ENCODE data around the gene C6orf47. TPM values are rescaled to one million over a fixed set of nuclear protein-coding genes. Genes with fewer than 3 reads are reported as not detected.

Gene C6orf47
- total RNA-seq, 1 donor = 20.7 TPM

DNA sequence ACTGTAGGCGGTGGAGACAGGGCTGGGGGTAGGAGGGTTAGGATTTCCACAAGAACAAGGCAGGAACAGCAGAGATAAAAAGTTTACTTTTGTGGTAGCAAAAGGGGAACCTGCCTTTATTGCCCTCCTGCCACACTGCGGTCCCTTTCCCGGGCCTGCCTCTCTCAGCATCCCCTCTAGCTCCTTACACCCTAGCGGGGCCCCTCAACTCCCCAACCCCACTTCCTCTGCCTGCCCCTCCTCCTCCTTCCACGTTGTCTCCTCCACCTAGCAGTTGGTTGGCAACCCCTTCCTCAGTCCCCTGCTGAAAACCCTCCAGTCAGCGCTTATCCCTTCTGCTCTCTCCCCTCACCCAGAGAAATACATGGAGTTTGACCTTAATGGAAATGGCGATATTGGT lies 44.8 kb downstream of the C6orf47 start:
- no peak for DNase-seq (ENCODE audit: low read depth)
- TF ChIP-seq, protein P1, sequence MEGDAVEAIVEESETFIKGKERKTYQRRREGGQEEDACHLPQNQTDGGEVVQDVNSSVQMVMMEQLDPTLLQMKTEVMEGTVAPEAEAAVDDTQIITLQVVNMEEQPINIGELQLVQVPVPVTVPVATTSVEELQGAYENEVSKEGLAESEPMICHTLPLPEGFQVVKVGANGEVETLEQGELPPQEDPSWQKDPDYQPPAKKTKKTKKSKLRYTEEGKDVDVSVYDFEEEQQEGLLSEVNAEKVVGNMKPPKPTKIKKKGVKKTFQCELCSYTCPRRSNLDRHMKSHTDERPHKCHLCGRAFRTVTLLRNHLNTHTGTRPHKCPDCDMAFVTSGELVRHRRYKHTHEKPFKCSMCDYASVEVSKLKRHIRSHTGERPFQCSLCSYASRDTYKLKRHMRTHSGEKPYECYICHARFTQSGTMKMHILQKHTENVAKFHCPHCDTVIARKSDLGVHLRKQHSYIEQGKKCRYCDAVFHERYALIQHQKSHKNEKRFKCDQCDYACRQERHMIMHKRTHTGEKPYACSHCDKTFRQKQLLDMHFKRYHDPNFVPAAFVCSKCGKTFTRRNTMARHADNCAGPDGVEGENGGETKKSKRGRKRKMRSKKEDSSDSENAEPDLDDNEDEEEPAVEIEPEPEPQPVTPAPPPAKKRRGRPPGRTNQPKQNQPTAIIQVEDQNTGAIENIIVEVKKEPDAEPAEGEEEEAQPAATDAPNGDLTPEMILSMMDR (IDR thresholded peaks at IDR 0.05; ENCODE audit: insufficient read depth, low read depth, low read length) = no peak
- no peak overlapping the region for H3K4me3 ChIP-seq (ENCODE audit: low read depth, low read length)

DNA sequence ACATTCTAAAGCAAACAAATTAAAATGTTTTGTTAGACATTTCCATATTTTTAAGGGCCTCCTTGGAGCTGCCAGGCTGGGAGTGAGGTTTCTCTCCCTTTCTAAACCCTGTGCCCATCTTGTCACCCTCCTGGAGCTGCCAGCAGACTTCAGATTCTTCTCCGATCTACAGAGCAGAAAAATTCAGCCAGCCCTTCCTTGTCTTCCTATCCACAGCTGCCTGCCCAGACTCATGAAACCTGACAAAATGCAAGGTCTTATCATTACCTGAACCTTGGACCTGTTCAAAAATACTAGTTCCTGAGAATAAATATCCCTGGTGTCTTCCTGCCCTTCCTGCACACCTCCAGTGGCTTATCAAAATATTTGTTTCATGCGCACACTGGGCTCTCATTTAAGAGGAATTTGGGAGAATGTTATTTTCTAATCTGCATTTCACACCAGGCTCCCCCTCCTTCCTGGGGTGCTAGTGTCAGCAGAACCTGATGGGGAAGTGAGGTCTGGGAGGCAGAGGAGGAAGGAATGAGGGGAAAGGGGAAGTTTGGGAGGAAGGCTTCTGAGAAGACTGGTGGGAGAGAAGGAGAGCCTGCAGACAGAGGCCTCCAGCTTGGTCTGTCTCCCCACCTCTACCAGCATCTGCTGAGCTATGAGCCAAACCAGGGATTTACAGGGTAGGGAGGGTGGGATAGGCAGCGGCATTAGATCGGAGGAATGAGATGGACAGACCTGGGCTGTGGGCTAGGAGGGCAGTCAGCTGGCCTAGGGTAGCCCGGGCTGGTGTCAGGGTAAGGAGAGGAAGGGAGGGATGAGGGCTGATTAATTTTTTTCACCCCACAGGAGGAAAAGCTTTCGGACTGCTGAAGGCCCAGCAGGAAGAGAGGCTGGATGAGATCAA lies 45.6 kb downstream of the C6orf47 start, which contains the start of gene AIF1:
AIF1 (plus strand) TSS at position 551 of the 895 bp plus-strand sequence; CDS start at position 647, 96 bp downstream.
- no peak for DNase-seq (ENCODE audit: low read depth)
- TF ChIP-seq, protein P1 (IDR thresholded peaks at IDR 0.05; ENCODE audit: insufficient read depth, low read depth, low read length) = no peak
- no peak within 1 kb of the TSS for H3K4me3 ChIP-seq (ENCODE audit: low read depth, low read length)

DNA sequence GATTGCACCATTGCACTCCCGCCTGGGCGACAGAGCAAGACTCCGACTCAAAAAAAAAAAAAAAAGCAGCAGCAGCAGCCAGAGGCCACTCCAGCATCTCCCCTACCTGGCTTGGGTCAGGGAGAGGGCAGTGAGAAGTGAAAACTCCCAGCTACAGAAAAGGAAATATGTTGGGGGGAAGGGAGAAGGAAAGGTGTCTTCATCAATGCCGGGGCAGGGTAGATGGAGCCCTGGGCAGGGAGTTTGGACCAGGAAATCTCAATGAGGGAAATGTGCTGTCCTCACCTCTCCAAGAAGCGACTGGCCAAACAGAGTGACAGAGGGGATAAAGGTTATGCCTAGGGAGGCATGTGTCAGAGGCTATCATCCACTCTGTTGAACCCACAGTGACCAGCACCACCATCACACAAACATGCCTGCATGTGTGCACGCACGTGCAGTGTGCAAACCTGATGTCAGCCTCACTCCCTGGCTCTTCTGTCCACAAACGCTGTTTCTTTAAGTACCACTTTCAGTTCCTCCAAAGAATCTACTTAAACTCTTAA lies 46.4 kb downstream of the C6orf47 start:
- no peak for DNase-seq (ENCODE audit: low read depth)
- TF ChIP-seq, protein P1 (IDR thresholded peaks at IDR 0.05; ENCODE audit: insufficient read depth, low read depth, low read length) = no peak
- H3K4me3 ChIP-seq (ENCODE audit: low read depth, low read length) = no peak overlapping the region

DNA sequence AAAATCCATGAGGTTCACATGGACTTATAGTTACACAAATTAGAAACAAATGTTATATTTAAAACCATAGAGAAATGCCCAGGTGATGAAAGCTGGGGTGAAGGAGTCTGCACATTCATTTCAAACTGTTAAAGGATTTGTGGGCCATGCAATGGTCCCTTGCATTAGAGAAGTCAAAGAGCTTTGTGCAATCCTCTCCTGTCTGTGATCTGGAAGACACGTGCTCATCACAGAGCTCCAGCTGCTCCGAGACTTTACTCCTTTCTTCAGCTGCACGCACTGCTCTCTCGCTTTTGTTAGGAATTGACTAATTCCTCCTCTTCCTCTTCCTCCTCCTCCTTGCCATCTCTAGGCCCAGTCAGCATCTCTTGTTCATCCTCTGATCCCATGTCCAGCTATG lies 49.6 kb downstream of the C6orf47 start:
- no peak overlapping the region for H3K4me3 ChIP-seq (ENCODE audit: low read depth, low read length)
- TF ChIP-seq, protein P1 (IDR thresholded peaks at IDR 0.05; ENCODE audit: insufficient read depth, low read depth, low read length) = no peak
- no peak for DNase-seq (ENCODE audit: low read depth)

DNA sequence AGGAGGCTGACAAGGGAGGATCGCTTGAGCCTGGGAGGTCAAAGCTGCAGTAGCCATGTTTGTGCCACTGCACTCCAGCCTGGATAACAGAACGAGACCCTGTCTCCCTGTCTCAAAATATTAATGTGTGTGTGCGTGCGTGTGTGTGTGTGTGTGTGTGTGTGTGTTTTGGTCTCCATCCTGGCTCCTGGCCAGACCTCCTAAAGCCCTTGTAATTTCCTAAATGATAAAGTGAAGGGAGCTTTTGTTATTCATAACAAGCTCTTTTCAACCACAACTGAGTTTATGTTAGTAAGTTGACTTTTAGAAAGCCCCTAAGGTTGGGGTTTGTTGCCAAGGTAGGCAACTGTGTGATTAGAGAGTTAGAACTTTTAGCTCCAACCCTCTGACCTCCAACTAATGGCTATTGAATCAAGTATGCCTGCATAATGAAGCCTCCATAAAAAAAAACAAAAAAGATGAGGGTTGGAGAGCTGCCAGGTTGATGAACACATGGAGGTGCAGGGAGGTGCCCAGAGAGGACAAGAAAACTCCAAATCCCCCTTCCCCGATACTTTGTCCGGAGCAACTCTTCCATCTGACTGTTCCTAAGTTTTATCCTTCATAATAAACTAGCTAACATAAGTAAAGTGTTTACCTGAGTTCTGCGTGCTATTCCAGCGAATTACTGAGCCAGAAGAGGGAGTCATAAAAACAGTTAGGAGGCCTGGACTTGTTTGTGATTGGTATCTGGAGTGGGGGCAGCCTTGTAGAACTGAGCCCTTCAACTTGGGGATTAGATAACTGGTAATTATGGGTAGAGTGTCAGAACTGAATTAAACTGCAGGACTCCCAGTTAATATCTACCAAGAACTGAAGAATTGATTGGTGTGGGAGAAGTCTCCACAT lies 50.8 kb downstream of the C6orf47 start:
- no peak overlapping the region for H3K4me3 ChIP-seq (ENCODE audit: low read depth, low read length)
- TF ChIP-seq, protein P1 (IDR thresholded peaks at IDR 0.05; ENCODE audit: insufficient read depth, low read depth, low read length) = no peak
- DNase-seq (ENCODE audit: low read depth) = no peak

Small RNAs within 50 kb of the gene (small RNA-seq; reads per million reads assigned to genes)
- not detected for gene MIR4646
- gene MIR6832 = not detected
- not detected for gene RF00019
- 136 reads per million, percentile 97 among the genes with 10 or more reads in this experiment for gene SNORA38
- not detected for gene UQCRHP1

Other genes starting within 250 kb of the C6orf47 start
- gene MICB, start 162.6 kb downstream of the C6orf47 start, total RNA-seq = 15.5 and 30.7 TPM in 2 replicates
- not detected in 2 replicates for gene MCCD1, start 131.8 kb downstream of the C6orf47 start, total RNA-seq
- gene DDX39B, start 118.8 kb downstream of the C6orf47 start, total RNA-seq = 407 and 463 TPM in 2 replicates
- 1.3 and 3.0 TPM in 2 replicates for gene ATP6V1G2, start 114.2 kb downstream of the C6orf47 start, total RNA-seq
- gene NFKBIL1, start 113.2 kb downstream of the C6orf47 start, total RNA-seq = 12.5 and 20.3 TPM in 2 replicates
- gene LTA, start 88.5 kb downstream of the C6orf47 start, total RNA-seq = not detected in 2 replicates
- gene TNF, start 85.2 kb downstream of the C6orf47 start, total RNA-seq = under 0.01 TPM in 2 replicates
- gene LTB, start 78.4 kb downstream of the C6orf47 start, total RNA-seq = 0.32 TPM in 1 of 2 replicates, not detected in the other
- gene LST1, start 74.5 kb downstream of the C6orf47 start, total RNA-seq = not detected in 2 replicates
- not detected in 2 replicates for gene NCR3, start 67.8 kb downstream of the C6orf47 start, total RNA-seq
- gene AIF1, start 45.5 kb downstream of the C6orf47 start, total RNA-seq = not detected in 2 replicates
- gene PRRC2A, start 40.1 kb downstream of the C6orf47 start, total RNA-seq = 75.4 and 84.2 TPM in 2 replicates
- gene BAG6, start 8.1 kb downstream of the C6orf47 start, total RNA-seq = 123 and 166 TPM in 2 replicates
- 0.43 and 0.97 TPM in 2 replicates for gene APOM, start 4.9 kb downstream of the C6orf47 start, total RNA-seq
- 16.1 and 20.7 TPM in 2 replicates for gene GPANK1, start 4.2 kb upstream of the C6orf47 start, total RNA-seq
- gene CSNK2B, start 5.3 kb upstream of the C6orf47 start, total RNA-seq = 136 and 144 TPM in 2 replicates
- gene LY6G5B, start 9.2 kb upstream of the C6orf47 start, total RNA-seq = 3.2 and 3.9 TPM in 2 replicates
- gene LY6G5C, start 20.3 kb upstream of the C6orf47 start, total RNA-seq = 0.43 and 0.64 TPM in 2 replicates
- 43.2 and 76.0 TPM in 2 replicates for gene ABHD16A, start 42.5 kb upstream of the C6orf47 start, total RNA-seq
- gene LY6G6F, start 46.1 kb upstream of the C6orf47 start, total RNA-seq = not detected in 2 replicates
- gene LY6G6D, start 54.6 kb upstream of the C6orf47 start, total RNA-seq = not detected in 2 replicates
- gene LY6G6C, start 61.0 kb upstream of the C6orf47 start, total RNA-seq = not detected in 2 replicates
- gene MPIG6B, start 62.6 kb upstream of the C6orf47 start, total RNA-seq = not detected in 2 replicates
- 60.5 and 68.0 TPM in 2 replicates for gene DDAH2, start 68.5 kb upstream of the C6orf47 start, total RNA-seq
- 586 and 701 TPM in 2 replicates for gene CLIC1, start 75.8 kb upstream of the C6orf47 start, total RNA-seq
- 9.5 and 13.9 TPM in 2 replicates for gene MSH5, start 79.2 kb upstream of the C6orf47 start, total RNA-seq
- gene SAPCD1, start 101.9 kb upstream of the C6orf47 start, total RNA-seq = 0.43 and 1.3 TPM in 2 replicates
- gene VWA7, start 116.5 kb upstream of the C6orf47 start, total RNA-seq = under 0.01 TPM in 2 replicates
- gene VARS1, start 135.0 kb upstream of the C6orf47 start, total RNA-seq = 60.0 and 73.1 TPM in 2 replicates
- gene LSM2, start 146.2 kb upstream of the C6orf47 start, total RNA-seq = 21.6 and 23.7 TPM in 2 replicates
- 0.86 and 0.97 TPM in 2 replicates for gene HSPA1L, start 154.5 kb upstream of the C6orf47 start, total RNA-seq
- gene HSPA1A, start 154.8 kb upstream of the C6orf47 start, total RNA-seq = 77.0 and 132 TPM in 2 replicates
- gene HSPA1B, start 167.0 kb upstream of the C6orf47 start, total RNA-seq = 84.4 and 148 TPM in 2 replicates
- gene NEU1, start 202.0 kb upstream of the C6orf47 start, total RNA-seq = 70.8 and 77.6 TPM in 2 replicates
- gene SLC44A4, start 218.2 kb upstream of the C6orf47 start, total RNA-seq = not detected in 2 replicates
- 38.0 and 42.7 TPM in 2 replicates for gene EHMT2, start 236.9 kb upstream of the C6orf47 start, total RNA-seq
- 1.9 and 3.0 TPM in 2 replicates for gene ZBTB12, start 241.3 kb upstream of the C6orf47 start, total RNA-seq

Data from fibroblast of villous mesenchyme (primary cell).